Fibroblast of the aortic adventitia (primary cell): ENCODE data around the gene ALLC. TPM values are rescaled to one million over a fixed set of nuclear protein-coding genes. Genes with fewer than 3 reads are reported as not detected.

Experiments used
- DNase-seq: peaks from one replicate; pipeline ENCODE4 v3.0.0-alpha.2; 2010; ENCODE audit warnings: low read depth
- H3K4me3 ChIP-seq: 2 replicates; pipeline ENCODE4 v1.5.1; 2011; ENCODE audit warnings: low read depth, mild to moderate bottlenecking, control low read depth, low read length, moderate library complexity
- CTCF ChIP-seq: IDR thresholded peaks from 2 replicates; pipeline ENCODE4 v1.5.1; 2011; ENCODE audit warnings: mild to moderate bottlenecking, low read length, control low read depth, inconsistent platforms; ENCODE audit not compliant: insufficient read depth
- total RNA-seq: library from RNA; depleted of rRNA; stranded (reverse); fragments of >200 nt; gene quantifications from 2 replicates; pipeline ENCODE4 v1.2.3, GENCODE V29; 2012; ENCODE audit warnings: low replicate concordance

Gene ALLC
- total RNA-seq, 1 donor: not detected

GRCh38 chr2:3620834-3621233 is 37.2 kb upstream of the ALLC start:
- DNase-seq: peak; percentile 15
- no peak for TF ChIP-seq CTCF
- no peak overlapping the region for H3K4me3 ChIP-seq

- DNase-seq: no peak
- TF ChIP-seq CTCF: no peak
- H3K4me3 ChIP-seq: no peak overlapping the region
Observed at GRCh38 chr2:3622967-3623366, 35.0 kb upstream of the ALLC start.

GRCh38 chr2:3624059-3624794 is 33.8 kb upstream of the ALLC start:
- no peak for TF ChIP-seq CTCF
- DNase-seq: no peak
- H3K4me3 ChIP-seq: no peak overlapping the region

GRCh38 chr2:3625186-3625585 is 32.8 kb upstream of the ALLC start:
- no peak for DNase-seq
- H3K4me3 ChIP-seq: no peak overlapping the region
- no peak for TF ChIP-seq CTCF

- no peak overlapping the region for H3K4me3 ChIP-seq
- no peak for DNase-seq
- no peak for TF ChIP-seq CTCF
Observed at GRCh38 chr2:3626118-3626811, 31.7 kb upstream of the ALLC start.

- no peak for TF ChIP-seq CTCF
- DNase-seq: no peak
- H3K4me3 ChIP-seq: no peak overlapping the region
Observed at GRCh38 chr2:3626812-3627499, 31.0 kb upstream of the ALLC start.
